ENCODE results near the gene PAXX.

Gene PAXX

GRCh38 chr9:136982232-136983051 is 9.8 kb upstream of the PAXX start, which contains the start of gene LCNL1:
Gene LCNL1 (plus strand): TSS chr9:136982993. CDS start chr9:136983587, 594 bp downstream.
- DNase-seq (ENCODE audit: low spot score): no peak

GRCh38 chr9:136983167-136983566 is 9.1 kb upstream of the PAXX start:
- DNase-seq (ENCODE audit: low spot score): no peak

GRCh38 chr9:136983656-136984314 is 8.4 kb upstream of the PAXX start:
- no peak for DNase-seq (ENCODE audit: low spot score)

GRCh38 chr9:136984464-136985026 is 7.7 kb upstream of the PAXX start:
- DNase-seq (ENCODE audit: low spot score): no peak

- no peak for DNase-seq (ENCODE audit: low spot score)
Measured at GRCh38 chr9:136985027-136985602, 7.1 kb upstream of the PAXX start.

GRCh38 chr9:136985853-136986252 is 6.4 kb upstream of the PAXX start:
- DNase-seq (ENCODE audit: low spot score): no peak

- no peak for DNase-seq (ENCODE audit: low spot score)
Measured at GRCh38 chr9:136988872-136989271, 3.4 kb upstream of the PAXX start.

- no peak for DNase-seq (ENCODE audit: low spot score)
Measured at GRCh38 chr9:136990242-136990911, 1.8 kb upstream of the PAXX start.

GRCh38 chr9:136992819-136993369 is 672 bp downstream of the PAXX start:
- DNase-seq (ENCODE audit: low spot score): no peak

- DNase-seq (ENCODE audit: low spot score): no peak
Measured at GRCh38 chr9:136994180-136994887, 2.1 kb downstream of the PAXX start.

GRCh38 chr9:136994888-136995230 is 2.6 kb downstream of the PAXX start:
- peak; percentile 80 for DNase-seq (ENCODE audit: low spot score)

GRCh38 chr9:136995362-136995761 is 3.1 kb downstream of the PAXX start:
- no peak for DNase-seq (ENCODE audit: low spot score)

- no peak for DNase-seq (ENCODE audit: low spot score)
Measured at GRCh38 chr9:136995772-136996311, 3.6 kb downstream of the PAXX start.

GRCh38 chr9:136996361-136997292 is 4.4 kb downstream of the PAXX start, which contains the start of gene CLIC3:
Gene CLIC3 (minus strand): TSS chr9:136996568. CDS start chr9:136996543, 25 bp downstream.
- DNase-seq (ENCODE audit: low spot score): peak; percentile 78

GRCh38 chr9:136997371-136997770 is 5.1 kb downstream of the PAXX start:
- DNase-seq (ENCODE audit: low spot score): no peak

- DNase-seq (ENCODE audit: low spot score): no peak
Measured at GRCh38 chr9:136997830-136998234, 5.6 kb downstream of the PAXX start.

- DNase-seq (ENCODE audit: low spot score): no peak
Measured at GRCh38 chr9:137000177-137000930, 8.1 kb downstream of the PAXX start.

- peak; percentile 3 for DNase-seq (ENCODE audit: low spot score)
Measured at GRCh38 chr9:137001857-137002645, 9.8 kb downstream of the PAXX start.
